HepG2 (cell line): ENCODE measurements around the gene POU2AF2. TPM values are rescaled to one million over a fixed set of nuclear protein-coding genes. Genes with fewer than 3 reads are reported as not detected.

ENCODE experiments used
- FIP1L1 ChIP-seq: fragments of 200-400 bp; formaldehyde crosslinking; IDR thresholded peaks from 2 replicates; pipeline ENCODE4 v1.6.1; 2018; ENCODE audit warnings: low read depth, mild to moderate bottlenecking, low read length, moderate library complexity, borderline replicate concordance; ENCODE audit not compliant: insufficient read depth
- HNRNPLL ChIP-seq: fragments of 200-400 bp; formaldehyde crosslinking; IDR thresholded peaks from 2 replicates; pipeline ENCODE4 v1.6.1; 2017; ENCODE audit warnings: mild to moderate bottlenecking, low read depth, low read length; ENCODE audit not compliant: poor library complexity, severe bottlenecking
- KLF16 ChIP-seq, 2 experiments: sonication (generic) in 1 of 2; formaldehyde crosslinking in 1 of 2; IDR thresholded peaks; 2 replicates each; pipeline versions ENCODE4 v1.6.1 to v1.8.0; 2016 to 2023; ENCODE audit warnings: missing genetic modification reagents in 2 of 2, missing compliant biosample characterization in 1 of 2
- PATZ1 ChIP-seq: sonication (generic); formaldehyde crosslinking; IDR thresholded peaks from 2 replicates; pipeline ENCODE4 v1.4.0; 2020; ENCODE audit warnings: missing genetic modification reagents
- TBP ChIP-seq: sonication (generic); formaldehyde crosslinking; IDR thresholded peaks from 2 replicates; pipeline ENCODE4 v1.5.0; 2020; ENCODE audit warnings: missing genetic modification reagents
- ZBTB33 ChIP-seq: sonication (generic); formaldehyde crosslinking; IDR thresholded peaks from 2 replicates; pipeline ENCODE4 v1.4.0; 2020; ENCODE audit warnings: missing genetic modification reagents
- ZNF234 ChIP-seq: sonication (generic); formaldehyde crosslinking; conservative IDR thresholded peaks from 2 replicates; pipeline ENCODE4 v1.5.1; 2020; ENCODE audit warnings: mild to moderate bottlenecking, missing genetic modification reagents
- ZNF646 ChIP-seq: sonication (generic); formaldehyde crosslinking; IDR thresholded peaks from 2 replicates; pipeline ENCODE4 v1.9.0; 2021; ENCODE audit warnings: mild to moderate bottlenecking, missing genetic modification reagents
- ZNF720 ChIP-seq: sonication (generic); formaldehyde crosslinking; IDR thresholded peaks from 2 replicates; pipeline ENCODE4 v1.4.0; 2020; ENCODE audit warnings: missing genetic modification reagents
- polyA plus RNA-seq, 8 experiments: library from polyadenylated mRNA; depleted of rRNA in 3 of 8; stranded (reverse) in 7 of 8; unstranded in 1 of 8; fragments of >200 nt; fragmentation: Illumina TruSeq in 4 of 8; extraction: Trizol in 4 of 8; gene quantifications; 2 replicates each; pipeline versions ENCODE4 v1.2.1 to v1.2.3, GENCODE V29; 2011 to 2016; ENCODE audit warnings: low read depth in 4 of 8, missing spikeins in 1 of 8, mixed read lengths in 1 of 8; ENCODE audit not compliant: insufficient read depth in 1 of 8
- total RNA-seq, 5 experiments: library from RNA; depleted of rRNA; stranded (reverse); fragments of >200 nt; fragmentation: Illumina TruSeq; extraction: Trizol; gene quantifications; 2 replicates each; pipeline ENCODE4 v1.2.3, GENCODE V29; 2016; ENCODE audit warnings: low read depth in 1 of 5

POU2AF2 gene
- total and polyA plus RNA-seq, 2 of the 13 experiments (the other 11 are each of a cell fraction or from before 2014, with no cell fraction given): 0.11 TPM; not detected in 1

GRCh38 chr11:111303461-111303860 lies 57.9 kb downstream of the POU2AF2 start (continued):
- TF ChIP-seq ZNF646 (CRISPR knock-in tag) (no peak), HNRNPLL (no peak), ZNF234 (no peak), FIP1L1 (no peak), TBP (CRISPR knock-in tag) (no peak), PATZ1 (CRISPR knock-in tag) (no peak), KLF16 (CRISPR knock-in tag; IDR thresholded peaks at IDR 0.05) (no peak), ZBTB33 (no peak), ZNF720 (CRISPR knock-in tag) (no peak)
- TF ChIP-seq, all 625 proteins: peak for 9
